Endothelial cell of umbilical vein (primary cell): ENCODE results near the gene JAG2. TPM values are rescaled to one million over a fixed set of nuclear protein-coding genes. Genes with fewer than 3 reads are reported as not detected.

ENCODE experiments used
- BruUV-seq: library from RNA; stranded (reverse); fragments of 400-500 nt; replicated peaks from 2 replicates; lab custom pipeline; 2021; lab: Mats Ljungman, UMichigan
- CTCF ChIA-PET: fragments of 300-600, 350-600 bp; sonication (Branson Sonifier 250); formaldehyde crosslinking; loops from one replicate; lab custom pipeline; 2021; ENCODE audit warnings: antibody characterized with exemption, inconsistent platforms; lab: Charles Lee
- POLR2A ChIA-PET: fragments of 300-600, 350-600 bp; sonication (Branson Sonifier 250); formaldehyde crosslinking; loops from one replicate; lab custom pipeline; 2021; ENCODE audit warnings: antibody characterized with exemption, inconsistent platforms; lab: Charles Lee
- DNase-seq: peaks from one replicate; pipeline ENCODE4 v3.0.0-alpha.2; 2011; ENCODE audit warnings: low read depth, low spot score
- FAIRE-seq: peaks from 2 replicates; lab custom pipeline; 2011; peaks lifted over from hg19 to GRCh38; lab: Jason Lieb, UNC
- H2AFZ ChIP-seq: 2 replicates; pipeline ENCODE4 v1.6.0; 2012; ENCODE audit warnings: low read depth, low read length, control low read depth, inconsistent platforms
- H3K27ac ChIP-seq: 2 replicates; pipeline ENCODE4 v1.5.1; 2011; ENCODE audit warnings: low read depth, mild to moderate bottlenecking, control low read depth, low read length, moderate library complexity; ENCODE audit not compliant: insufficient read depth
- H3K27me3 ChIP-seq, 2 experiments: 2 replicates each; pipeline versions ENCODE4 v1.6.0 to v1.6.1; 2011; ENCODE audit warnings: low read length in 2 of 2, mixed read lengths in 1 of 2; ENCODE audit not compliant: control insufficient read depth in 2 of 2, insufficient read depth in 2 of 2
- H3K36me3 ChIP-seq, 2 experiments: 2 replicates in 1 of 2; 3 replicates in 1 of 2; pipeline ENCODE4 v1.5.1; 2011; ENCODE audit warnings: low read length in 2 of 2, mild to moderate bottlenecking in 1 of 2, moderate library complexity in 1 of 2; ENCODE audit not compliant: control insufficient read depth in 2 of 2, insufficient read depth in 2 of 2; ENCODE audit errors: extremely low read depth in 1 of 2
- H3K4me1 ChIP-seq: 3 replicates; pipeline ENCODE4 v1.5.1; 2011; ENCODE audit warnings: mild to moderate bottlenecking, low read length; ENCODE audit not compliant: control insufficient read depth, insufficient read depth; ENCODE audit errors: extremely low read depth
- H3K4me2 ChIP-seq: 2 replicates; pipeline ENCODE4 v1.6.1; 2011; ENCODE audit warnings: low read length, control low read depth, mixed read lengths; ENCODE audit not compliant: insufficient read depth
- H3K4me3 ChIP-seq, 3 experiments: fragments of 200-600 bp in 1 of 3; sonication (generic), shearing (Covaris generic) in 1 of 3; replicated peaks in 1 of 3; 2 replicates each; pipeline ENCODE4 v1.5.1; 2011 to 2016; ENCODE audit warnings: control low read depth in 3 of 3, low read length in 3 of 3, mild to moderate bottlenecking in 2 of 3, inconsistent platforms in 1 of 3, low read depth in 1 of 3, moderate library complexity in 1 of 3; ENCODE audit not compliant: insufficient read depth in 1 of 3
- H3K79me2 ChIP-seq: 2 replicates; pipeline ENCODE4 v1.6.0; 2012; ENCODE audit warnings: low read length, inconsistent platforms; ENCODE audit not compliant: control insufficient read depth, insufficient read depth
- H3K9ac ChIP-seq: replicated peaks from 2 replicates; pipeline ENCODE3; 2011; ENCODE audit warnings: low read length, control low read depth; ENCODE audit not compliant: insufficient read depth; ENCODE audit errors: extremely low read depth
- H3K9me1 ChIP-seq: replicated peaks from 3 replicates; pipeline ENCODE4 v1.6.0; 2011; ENCODE audit warnings: mild to moderate bottlenecking, low read length; ENCODE audit not compliant: control insufficient read depth, insufficient read depth; ENCODE audit errors: extremely low read depth
- H3K9me3 ChIP-seq: replicated peaks from 2 replicates; pipeline ENCODE4 v1.5.1; 2012; ENCODE audit warnings: low read length, inconsistent platforms; ENCODE audit not compliant: control insufficient read depth, insufficient read depth
- H4K20me1 ChIP-seq: replicated peaks from 2 replicates; pipeline ENCODE3; 2011; ENCODE audit warnings: mild to moderate bottlenecking, low read length; ENCODE audit not compliant: control insufficient read depth, insufficient read depth; ENCODE audit errors: extremely low read depth
- EZH2 ChIP-seq: IDR thresholded peaks from 2 replicates; pipeline ENCODE4 v1.6.1; 2012; ENCODE audit warnings: borderline replicate concordance, low read depth, mild to moderate bottlenecking, moderate library complexity, low read length, inconsistent platforms; ENCODE audit not compliant: severe bottlenecking
- FOS ChIP-seq: IDR thresholded peaks from 2 replicates; pipeline ENCODE4 v1.6.1; 2011; ENCODE audit warnings: mild to moderate bottlenecking, low read length, moderate library complexity, borderline replicate concordance; ENCODE audit not compliant: insufficient read depth
- GATA2 ChIP-seq: IDR thresholded peaks from 2 replicates; pipeline ENCODE4 v1.7.0; 2011; ENCODE audit warnings: low read depth, mild to moderate bottlenecking, moderate library complexity, mixed read lengths, low read length; ENCODE audit not compliant: insufficient read length, insufficient read depth
- JUN ChIP-seq: IDR thresholded peaks from 2 replicates; pipeline ENCODE4 v1.6.1; 2011; ENCODE audit warnings: borderline replicate concordance, low read depth; ENCODE audit not compliant: insufficient read length, insufficient read depth
- MAX ChIP-seq: IDR thresholded peaks from 2 replicates; pipeline ENCODE4 v1.6.1; 2011; ENCODE audit not compliant: insufficient read depth, insufficient read length
- MYC ChIP-seq: IDR thresholded peaks from one replicate; pipeline ENCODE4 v1.6.1; 2011; ENCODE audit warnings: mild to moderate bottlenecking, low read depth, low read length
- POLR2A ChIP-seq: IDR thresholded peaks from 2 replicates; pipeline ENCODE4 v1.6.1; 2012; ENCODE audit warnings: low read depth, mild to moderate bottlenecking, control low read depth, low read length
- POLR2AphosphoS5 ChIP-seq: IDR thresholded peaks from 2 replicates; pipeline ENCODE4 v1.6.1; 2012; ENCODE audit warnings: low read depth, mild to moderate bottlenecking, control low read depth, low read length, moderate library complexity; ENCODE audit not compliant: insufficient read depth
- dilution Hi-C: fragments of 300-500 bp; cut with MboI; formaldehyde crosslinking; loops from one replicate; pipeline ENCODE4 v1.15.0; 2019; ENCODE audit warnings: low sequenced_read_pairs; ENCODE audit not compliant: extremely low pct_ligation_motif_present
- intact Hi-C: fragments of 100-400 bp; cut with micrococcal nuclease; formaldehyde crosslinking; loops from one replicate; pipeline ENCODE4 v1.10.0; 2022
- microRNA-seq: library from miRNA; unstranded; fragments of <30 nt; microRNA quantifications from one replicate; pipeline ENCODE4 v1.2.0, GENCODE V29; 2021; ENCODE audit warnings: borderline number of aligned reads, borderline replicate concordance
- polyA plus RNA-seq, 4 experiments: library from polyadenylated mRNA; depleted of rRNA in 3 of 4; stranded (reverse) in 3 of 4; unstranded in 1 of 4; fragments of >200 nt; gene quantifications; 2 replicates each; pipeline versions ENCODE4 v1.2.1 to v1.2.3, GENCODE V29; 2011 to 2012; ENCODE audit warnings: missing spikeins in 1 of 4
- small RNA-seq: library from RNA; depleted of rRNA; stranded (forward); fragments of <200 nt; gene quantifications from one replicate; pipeline ENCODE3, GENCODE V24; 2012; ENCODE audit warnings: low replicate concordance, low read depth; ENCODE audit not compliant: insufficient read depth, insufficient read length
- total RNA-seq: library from RNA; stranded (reverse); gene quantifications from 2 replicates; pipeline ENCODE4 v1.2.3, GENCODE V29; 2021
- TF ChIP-seq, protein P1 (sequence below), 2 donors: IDR thresholded peaks; 1 replicate in 1 of 2; 2 replicates in 1 of 2; pipeline ENCODE4 v1.5.1; 2011; ENCODE audit warnings: low read length in 2 of 2, mild to moderate bottlenecking in 2 of 2, moderate library complexity in 2 of 2, control low read depth in 1 of 2, inconsistent platforms in 1 of 2, low read depth in 1 of 2; ENCODE audit not compliant: insufficient read depth in 1 of 2; ENCODE audit errors: extremely low read depth in 1 of 2

JAG2 gene
- total and polyA plus RNA-seq, 2 donors (not counting 3 experiments of a cell fraction or from before 2014, with no cell fraction given) = 105 to 128 TPM

DNA sequence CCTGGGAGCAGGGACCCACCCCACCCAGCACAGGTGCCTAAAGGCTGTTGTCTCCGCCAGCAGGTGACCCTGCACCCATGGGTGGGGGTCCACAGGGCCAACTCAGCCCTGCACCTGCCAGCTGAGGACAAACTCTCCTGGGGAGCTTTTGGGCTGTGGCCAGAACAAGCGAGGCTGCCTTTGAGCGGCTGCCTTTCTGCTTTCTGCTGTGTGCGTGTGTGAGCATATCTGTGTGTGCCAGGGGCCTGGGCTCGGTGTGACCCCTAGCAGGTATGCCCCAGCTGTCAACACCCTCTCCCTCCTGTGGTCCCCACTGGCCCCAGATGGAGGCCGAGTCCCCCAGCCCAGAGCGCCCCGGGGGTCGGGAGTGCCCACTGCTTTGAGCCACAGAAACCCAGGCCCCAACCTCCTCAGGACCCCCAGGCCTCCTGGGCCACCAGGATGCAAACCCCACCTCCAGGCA lies 77.5 kb downstream of the JAG2 start:
- no peak overlapping the region for H3K4me3 ChIP-seq
- H3K4me2 ChIP-seq = no peak overlapping the region
- H3K27ac ChIP-seq = no peak overlapping the region
- H3K9me1 ChIP-seq = no peaks in the 10 kb centered on the region
- no peak overlapping the region for H2AFZ ChIP-seq
- dilution Hi-C loops = no loop called here
- peaks cover 30% of the 10 kb centered on the region for H3K4me1 ChIP-seq
- no TSS peak for BruUV-seq
- no peaks in the 10 kb centered on the region for H4K20me1 ChIP-seq
- no peak for TF ChIP-seq JUN
- TF ChIP-seq POLR2AphosphoS5 = no peak
- no peak for TF ChIP-seq FOS
- no peak for TF ChIP-seq POLR2A
- TF ChIP-seq MYC = no peak
- no peak for TF ChIP-seq GATA2
- TF ChIP-seq MAX = no peak
- TF ChIP-seq, protein P1, sequence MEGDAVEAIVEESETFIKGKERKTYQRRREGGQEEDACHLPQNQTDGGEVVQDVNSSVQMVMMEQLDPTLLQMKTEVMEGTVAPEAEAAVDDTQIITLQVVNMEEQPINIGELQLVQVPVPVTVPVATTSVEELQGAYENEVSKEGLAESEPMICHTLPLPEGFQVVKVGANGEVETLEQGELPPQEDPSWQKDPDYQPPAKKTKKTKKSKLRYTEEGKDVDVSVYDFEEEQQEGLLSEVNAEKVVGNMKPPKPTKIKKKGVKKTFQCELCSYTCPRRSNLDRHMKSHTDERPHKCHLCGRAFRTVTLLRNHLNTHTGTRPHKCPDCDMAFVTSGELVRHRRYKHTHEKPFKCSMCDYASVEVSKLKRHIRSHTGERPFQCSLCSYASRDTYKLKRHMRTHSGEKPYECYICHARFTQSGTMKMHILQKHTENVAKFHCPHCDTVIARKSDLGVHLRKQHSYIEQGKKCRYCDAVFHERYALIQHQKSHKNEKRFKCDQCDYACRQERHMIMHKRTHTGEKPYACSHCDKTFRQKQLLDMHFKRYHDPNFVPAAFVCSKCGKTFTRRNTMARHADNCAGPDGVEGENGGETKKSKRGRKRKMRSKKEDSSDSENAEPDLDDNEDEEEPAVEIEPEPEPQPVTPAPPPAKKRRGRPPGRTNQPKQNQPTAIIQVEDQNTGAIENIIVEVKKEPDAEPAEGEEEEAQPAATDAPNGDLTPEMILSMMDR (IDR thresholded peaks at IDR 0.05; ENCODE audit: extremely low read depth in 1 of 2, insufficient read depth in 1 of 2, low read depth in 1 of 2, low read length in 2 of 2) = no peak
- TF ChIP-seq EZH2 = no peak
- no peaks in the 10 kb centered on the region for H3K27me3 ChIP-seq
- ChIA-PET POLR2A (no interaction called here), CTCF (interaction anchor here (1.0 to 2.9 kb wide), 19 partner anchors 13 to 399 kb away, joined by 3 to 58 read pairs (median 7); partner anchors contain the start of gene BTBD6)
- H3K79me2 ChIP-seq = no peaks in the 10 kb centered on the region
- no peaks in the 10 kb centered on the region for H3K9me3 ChIP-seq
- H3K36me3 ChIP-seq = no peaks in the 10 kb centered on the region
- FAIRE-seq (no peak), DNase-seq (no peak)
- intact Hi-C loops = loop anchor here (2.0 kb wide), 3 partner anchors 106 to 400 kb away; partner anchors contain the start of gene TEDC1
- H3K9ac ChIP-seq = no peak overlapping the region

Small RNA genes within 50 kb of the gene (microRNA-seq; reads per million reads assigned to microRNA genes)
- gene MIR6765 = not detected

Small RNA genes within 50 kb of the gene (small RNA-seq; reads per million reads assigned to genes)
- gene AL512356.2 = not detected
- not detected for gene MIR6765

Other genes starting within 250 kb of the JAG2 start
- 0.05 and 0.11 TPM in 2 replicates for gene PLD4, start 243.9 kb downstream of the JAG2 start, total RNA-seq
- 0.01 and 0.03 TPM in 2 replicates for gene PLD4, start 243.9 kb downstream of the JAG2 start, polyA plus RNA-seq
- gene AHNAK2, start 190.4 kb downstream of the JAG2 start, total RNA-seq = 68.7 and 81.9 TPM in 2 replicates
- gene AHNAK2, start 190.4 kb downstream of the JAG2 start, polyA plus RNA-seq = 16.6 and 17.7 TPM in 2 replicates
- 5.3 and 5.6 TPM in 2 replicates for gene CLBA1, start 183.0 kb downstream of the JAG2 start, total RNA-seq
- 4.9 and 5.2 TPM in 2 replicates for gene CLBA1, start 183.0 kb downstream of the JAG2 start, polyA plus RNA-seq
- gene CDCA4, start 147.7 kb downstream of the JAG2 start, total RNA-seq = 44.5 and 46.3 TPM in 2 replicates
- 29.9 and 35.5 TPM in 2 replicates for gene CDCA4, start 147.7 kb downstream of the JAG2 start, polyA plus RNA-seq
- gene GPR132, start 103.3 kb downstream of the JAG2 start, total RNA-seq = not detected in 2 replicates
- gene GPR132, start 103.3 kb downstream of the JAG2 start, polyA plus RNA-seq = not detected in 2 replicates
- 97.7 and 104 TPM in 2 replicates for gene NUDT14, start 12.5 kb upstream of the JAG2 start, total RNA-seq
- 103 and 129 TPM in 2 replicates for gene NUDT14, start 12.5 kb upstream of the JAG2 start, polyA plus RNA-seq
- 57.7 and 63.1 TPM in 2 replicates for gene BTBD6, start 79.8 kb upstream of the JAG2 start, total RNA-seq
- gene BTBD6, start 79.8 kb upstream of the JAG2 start, polyA plus RNA-seq = 63.1 and 65.0 TPM in 2 replicates
- gene BRF1, start 132.2 kb upstream of the JAG2 start, total RNA-seq = 37.9 and 47.2 TPM in 2 replicates
- gene BRF1, start 132.2 kb upstream of the JAG2 start, polyA plus RNA-seq = 18.6 and 19.0 TPM in 2 replicates
- 80.1 and 86.3 TPM in 2 replicates for gene PACS2, start 146.0 kb upstream of the JAG2 start, total RNA-seq
- gene PACS2, start 146.0 kb upstream of the JAG2 start, polyA plus RNA-seq = 52.6 and 52.7 TPM in 2 replicates
- gene TEX22, start 229.8 kb upstream of the JAG2 start, total RNA-seq = 1.1 and 2.1 TPM in 2 replicates
- gene TEX22, start 229.8 kb upstream of the JAG2 start, polyA plus RNA-seq = 0.06 and 0.22 TPM in 2 replicates